GM12875 (cell line): ENCODE results near the gene C17orf75.

Experiments
- H3K4me3 ChIP-seq: one replicate; pipeline ENCODE4 v1.5.1; 2011; ENCODE audit warnings: low read depth, low read length, control low read depth
- TF ChIP-seq, protein P1 (sequence below): IDR thresholded peaks from 2 replicates; pipeline ENCODE4 v1.5.1; 2011; ENCODE audit warnings: low read depth, mild to moderate bottlenecking, control low read depth, inconsistent platforms, low read length, moderate library complexity, borderline replicate concordance; ENCODE audit not compliant: insufficient read depth

Gene C17orf75

GRCh38 chr17:32302037-32302436 is 39.9 kb downstream of the C17orf75 start:
- TF ChIP-seq, protein P1, sequence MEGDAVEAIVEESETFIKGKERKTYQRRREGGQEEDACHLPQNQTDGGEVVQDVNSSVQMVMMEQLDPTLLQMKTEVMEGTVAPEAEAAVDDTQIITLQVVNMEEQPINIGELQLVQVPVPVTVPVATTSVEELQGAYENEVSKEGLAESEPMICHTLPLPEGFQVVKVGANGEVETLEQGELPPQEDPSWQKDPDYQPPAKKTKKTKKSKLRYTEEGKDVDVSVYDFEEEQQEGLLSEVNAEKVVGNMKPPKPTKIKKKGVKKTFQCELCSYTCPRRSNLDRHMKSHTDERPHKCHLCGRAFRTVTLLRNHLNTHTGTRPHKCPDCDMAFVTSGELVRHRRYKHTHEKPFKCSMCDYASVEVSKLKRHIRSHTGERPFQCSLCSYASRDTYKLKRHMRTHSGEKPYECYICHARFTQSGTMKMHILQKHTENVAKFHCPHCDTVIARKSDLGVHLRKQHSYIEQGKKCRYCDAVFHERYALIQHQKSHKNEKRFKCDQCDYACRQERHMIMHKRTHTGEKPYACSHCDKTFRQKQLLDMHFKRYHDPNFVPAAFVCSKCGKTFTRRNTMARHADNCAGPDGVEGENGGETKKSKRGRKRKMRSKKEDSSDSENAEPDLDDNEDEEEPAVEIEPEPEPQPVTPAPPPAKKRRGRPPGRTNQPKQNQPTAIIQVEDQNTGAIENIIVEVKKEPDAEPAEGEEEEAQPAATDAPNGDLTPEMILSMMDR: no peak
- no peak overlapping the region for H3K4me3 ChIP-seq

DNA sequence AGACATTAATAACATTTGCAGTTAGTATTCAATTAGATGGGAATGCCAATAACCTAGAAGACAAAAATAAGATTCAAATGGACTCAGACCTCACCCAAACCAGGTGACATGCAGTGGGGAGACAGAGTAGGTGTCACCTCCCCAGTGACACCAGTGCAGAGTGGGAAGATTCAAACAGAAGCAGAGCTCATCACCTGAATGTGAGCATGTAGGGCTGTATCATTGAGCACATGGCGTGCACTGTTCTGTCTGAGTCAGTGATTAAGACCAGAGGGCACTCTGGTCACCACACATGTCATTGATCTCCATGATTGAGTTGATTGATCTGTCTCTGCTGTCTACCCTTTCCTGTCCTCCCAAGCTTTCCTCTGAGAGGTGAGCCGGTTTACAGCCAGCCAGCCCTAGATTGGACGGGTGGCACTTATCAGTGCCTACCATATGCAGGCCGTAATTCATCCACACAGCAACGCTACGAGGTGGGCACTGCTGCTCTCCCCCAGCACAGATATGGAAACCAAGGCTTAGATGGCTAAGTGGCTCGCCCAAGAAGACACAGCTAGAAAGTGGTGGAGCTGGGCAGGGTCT is 42.3 kb downstream of the C17orf75 start:
- no peak overlapping the region for H3K4me3 ChIP-seq
- TF ChIP-seq, protein P1: no peak

DNA sequence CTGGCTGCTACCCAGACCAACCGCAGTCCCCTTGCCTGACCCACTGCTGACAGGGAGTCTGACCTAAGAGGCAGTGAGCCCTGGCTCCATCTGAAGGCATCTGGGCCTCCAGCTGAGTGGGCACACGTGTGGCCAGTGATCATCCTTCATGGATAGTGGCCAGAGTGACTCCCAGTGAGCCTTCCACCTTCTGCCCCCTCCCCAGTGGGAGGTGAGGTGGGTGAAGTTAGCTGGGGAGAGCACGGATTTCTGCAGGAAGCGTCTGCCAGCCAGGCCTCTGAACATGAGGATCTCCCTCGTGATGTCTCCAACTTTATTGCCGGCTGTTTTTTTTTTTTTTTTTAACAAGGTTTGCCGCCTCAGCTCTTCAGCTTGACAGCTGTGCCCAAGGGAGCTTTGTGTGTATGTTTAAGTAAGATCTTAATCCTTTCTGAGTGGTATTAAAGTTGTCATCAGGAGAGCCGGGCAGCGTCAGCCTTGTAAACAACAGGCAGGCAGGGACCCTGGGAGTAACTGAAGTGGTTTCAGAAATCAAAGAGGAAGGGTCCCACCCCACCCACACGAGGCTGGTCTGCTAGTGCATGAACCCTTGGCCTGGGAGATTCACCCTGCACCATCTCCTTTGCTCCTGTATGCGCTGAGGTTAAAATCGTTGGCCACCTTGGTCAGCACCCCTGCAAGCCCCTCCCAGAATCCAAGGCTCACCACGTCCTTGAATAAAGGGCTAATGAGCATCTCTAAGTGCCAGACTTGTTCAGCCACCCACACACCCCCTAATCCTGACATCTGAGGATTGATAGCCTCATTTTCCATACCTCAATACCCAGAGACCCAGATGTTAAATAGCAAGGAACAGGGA is 43.0 kb downstream of the C17orf75 start:
- H3K4me3 ChIP-seq: no peak overlapping the region
- TF ChIP-seq, protein P1: no peak

DNA sequence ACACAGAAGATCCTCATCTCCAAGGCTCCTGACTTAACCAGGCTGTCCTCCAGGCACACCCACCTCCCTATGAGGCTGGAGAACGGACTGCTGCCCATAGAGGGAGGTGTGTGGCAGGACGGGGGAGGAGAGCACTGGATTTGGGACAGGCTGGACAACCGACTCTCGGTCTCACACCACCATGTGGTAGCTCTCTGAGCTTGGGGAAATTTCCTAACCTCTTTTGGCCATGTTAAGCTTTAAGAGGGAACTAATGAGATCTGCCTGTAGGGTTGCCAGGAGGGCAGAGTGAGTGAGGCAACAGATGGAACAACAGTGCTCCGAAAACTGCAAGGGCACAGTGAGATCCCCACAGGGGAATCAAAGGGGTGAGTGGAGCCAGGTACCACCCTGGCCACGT is 43.7 kb downstream of the C17orf75 start:
- H3K4me3 ChIP-seq: no peak overlapping the region
- TF ChIP-seq, protein P1: no peak

GRCh38 chr17:32297860-32298259 is 44.1 kb downstream of the C17orf75 start:
- no peak overlapping the region for H3K4me3 ChIP-seq
- TF ChIP-seq, protein P1: no peak

- H3K4me3 ChIP-seq: no peak overlapping the region
- TF ChIP-seq, protein P1: no peak
These were observed 44.5 kb downstream of the C17orf75 start for GRCh38 chr17:32297424-32297823.

GRCh38 chr17:32292094-32292493 is 49.9 kb downstream of the C17orf75 start:
- no peak overlapping the region for H3K4me3 ChIP-seq
- TF ChIP-seq, protein P1: no peak
